HG02884 (cell line): ENCODE results near the gene BMP6.

Source experiments
- ATAC-seq: cut with Tn5 transposase; IDR thresholded peaks from one replicate; pipeline ENCODE4 v1.9.1; 2021; ENCODE audit warnings: mild to moderate bottlenecking, moderate library complexity; ENCODE audit not compliant: unreplicated experiment

BMP6 gene

DNA sequence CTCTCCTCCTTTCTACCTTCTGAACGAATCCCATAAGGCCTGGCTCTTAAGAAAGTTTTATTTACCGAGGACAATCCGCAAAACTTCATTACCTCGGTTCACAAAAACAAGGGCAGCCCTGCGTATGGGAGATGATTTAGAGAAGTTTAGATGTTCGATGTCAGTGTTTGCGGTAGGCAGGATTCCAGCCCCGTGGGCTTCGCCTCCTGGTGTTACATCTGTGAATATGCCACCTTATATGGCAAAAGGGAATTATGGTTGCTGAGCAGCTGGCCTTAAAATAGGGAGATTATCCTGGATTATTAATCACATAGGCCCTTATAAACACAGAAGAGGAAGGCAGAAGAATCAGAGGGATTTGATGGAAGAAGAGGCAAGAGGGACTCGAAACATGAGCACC is 21.1 kb downstream of the BMP6 start:
- ATAC-seq = no peak

DNA sequence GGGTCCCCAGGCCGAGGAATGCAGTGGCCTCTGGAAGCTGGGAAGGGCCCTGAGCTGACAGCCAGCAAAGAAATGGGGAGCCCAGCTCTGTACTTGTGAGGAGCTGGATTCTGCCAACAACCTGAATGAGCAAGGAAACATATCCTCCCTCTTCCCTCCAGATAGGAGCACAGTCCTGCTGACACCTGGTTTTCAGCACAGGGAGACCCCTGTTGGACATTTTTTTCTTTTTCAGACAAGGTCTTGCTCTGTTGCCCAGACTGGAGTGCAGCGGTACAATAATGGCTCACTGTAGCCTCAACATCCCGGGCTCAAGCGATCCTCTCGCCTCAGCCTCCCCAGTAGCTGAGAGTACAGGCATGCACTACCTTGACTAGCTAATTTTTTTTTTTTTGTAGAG is 21.5 kb downstream of the BMP6 start:
- ATAC-seq = no peak

DNA sequence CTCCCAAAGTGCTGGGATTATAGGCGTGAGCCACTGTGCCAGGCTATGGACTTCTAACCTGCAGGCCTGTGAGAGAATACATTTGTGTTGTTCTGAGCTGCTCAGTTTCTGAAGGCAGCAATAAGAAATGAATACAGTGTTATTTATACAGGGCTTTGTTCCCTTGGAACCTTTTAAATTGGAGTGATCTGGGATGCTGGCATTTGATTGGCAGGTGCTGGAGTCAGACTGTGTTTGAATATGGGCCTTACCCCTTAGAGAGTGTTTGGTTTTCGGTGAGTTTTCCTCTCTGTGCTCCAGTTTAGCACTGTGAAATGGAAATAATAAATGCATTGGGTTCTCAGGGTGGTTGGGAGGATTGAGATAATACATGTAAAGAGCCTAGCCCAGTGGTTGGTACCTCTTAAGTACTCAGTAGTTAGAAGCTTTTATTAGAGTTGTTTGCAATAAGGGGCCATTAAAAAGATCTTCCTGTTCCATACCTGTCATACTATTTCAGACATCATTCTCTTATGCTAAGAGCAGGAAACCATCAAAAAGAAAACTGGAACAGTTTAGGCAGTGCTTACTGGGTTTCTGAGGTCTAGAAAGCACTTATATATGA is 22.1 kb downstream of the BMP6 start:
- no peak for ATAC-seq

DNA sequence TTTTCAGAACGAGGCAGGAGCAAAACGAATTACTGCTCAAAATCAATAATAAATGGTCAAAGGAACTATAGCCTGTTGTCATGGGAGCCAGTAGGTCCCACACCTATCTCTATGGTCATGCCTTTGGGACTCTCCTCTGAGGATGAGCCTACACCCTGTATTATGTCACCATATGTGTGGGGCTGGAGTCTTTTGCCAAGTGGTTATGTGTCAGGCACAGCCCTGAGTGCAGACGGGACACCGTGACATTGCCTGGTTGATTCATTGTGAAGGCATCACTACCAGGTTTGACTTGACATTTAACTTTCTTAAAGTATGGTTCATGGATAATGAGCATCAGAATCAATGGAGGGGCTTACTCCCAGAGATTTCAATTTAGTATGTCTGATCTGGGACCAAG is 23.6 kb downstream of the BMP6 start:
- ATAC-seq = no peak

DNA sequence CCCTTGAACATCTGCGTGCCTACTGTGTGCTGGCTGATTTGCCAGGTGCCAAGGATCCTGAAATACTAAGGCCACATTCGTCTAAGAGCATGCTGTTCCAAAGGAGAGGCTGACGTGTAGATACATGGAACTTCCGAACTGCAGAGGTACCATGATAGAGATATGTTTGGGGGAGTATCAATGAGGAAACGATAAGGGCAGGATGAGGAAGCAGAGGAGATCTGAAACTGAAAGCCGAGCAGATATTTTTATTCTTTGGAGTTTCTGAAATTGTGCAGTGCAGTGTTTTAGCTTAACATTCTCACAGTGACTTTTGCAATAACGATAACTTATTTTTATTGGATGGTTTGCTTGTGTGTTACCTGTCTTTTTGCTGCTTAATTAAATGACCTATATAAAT is 24.3 kb downstream of the BMP6 start:
- ATAC-seq = no peak

DNA sequence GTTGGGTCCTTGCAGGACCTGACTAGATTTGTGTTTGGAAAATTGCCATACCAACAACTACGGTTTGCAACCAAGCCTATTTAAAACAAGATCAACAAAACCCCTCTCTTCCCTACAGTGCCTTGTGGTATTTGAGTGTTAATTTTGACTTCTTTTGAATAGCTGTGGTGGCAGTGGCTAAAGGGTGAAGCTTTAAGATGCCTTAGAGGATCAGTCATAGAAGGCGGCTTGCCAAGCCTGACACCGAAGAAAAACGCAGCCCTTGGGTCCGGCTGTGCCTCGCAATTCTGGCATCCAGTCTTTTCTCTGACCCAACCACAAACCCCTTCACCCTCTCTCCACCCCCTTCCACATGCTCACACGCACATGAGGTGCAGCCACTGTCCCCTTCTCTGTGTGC is 32.6 kb downstream of the BMP6 start:
- ATAC-seq = no peak

DNA sequence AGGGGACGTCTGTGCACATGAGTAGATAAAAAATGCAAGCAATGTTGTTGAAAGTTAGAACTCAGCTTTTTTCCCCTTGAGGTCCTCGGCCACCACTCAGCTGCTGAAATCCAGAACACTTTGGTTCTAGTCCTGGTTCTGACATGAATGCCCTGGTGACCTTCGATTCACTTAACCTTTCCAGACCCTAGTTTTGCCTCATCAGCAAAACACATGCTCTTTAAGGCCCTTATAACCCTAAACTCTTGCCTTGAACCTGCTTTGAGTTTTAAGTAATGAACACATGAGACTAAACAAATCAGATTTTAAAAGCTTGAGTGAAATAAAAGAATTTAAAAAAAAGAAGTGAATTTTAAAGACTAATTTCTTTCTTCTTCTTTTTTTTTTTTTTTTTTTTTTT is 33.4 kb downstream of the BMP6 start:
- no peak for ATAC-seq

DNA sequence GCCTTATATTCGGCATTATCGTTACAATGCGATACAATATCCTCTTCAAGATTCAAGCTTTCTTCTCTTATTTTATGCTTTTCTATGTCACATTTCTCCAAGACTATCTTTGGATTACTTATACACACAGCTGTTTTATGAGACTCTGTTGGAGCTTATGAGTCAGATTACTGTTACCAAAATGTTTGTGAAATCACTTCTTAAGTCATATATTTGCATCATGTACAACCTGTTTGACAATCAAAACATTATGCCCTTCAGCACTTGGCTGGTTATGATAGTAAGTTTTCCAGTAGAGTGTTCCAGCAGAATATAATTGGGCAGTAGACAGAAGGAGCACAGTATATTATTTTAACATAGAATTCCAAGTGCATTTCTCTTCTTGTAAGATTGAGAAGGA is 35.2 kb downstream of the BMP6 start:
- no peak for ATAC-seq

DNA sequence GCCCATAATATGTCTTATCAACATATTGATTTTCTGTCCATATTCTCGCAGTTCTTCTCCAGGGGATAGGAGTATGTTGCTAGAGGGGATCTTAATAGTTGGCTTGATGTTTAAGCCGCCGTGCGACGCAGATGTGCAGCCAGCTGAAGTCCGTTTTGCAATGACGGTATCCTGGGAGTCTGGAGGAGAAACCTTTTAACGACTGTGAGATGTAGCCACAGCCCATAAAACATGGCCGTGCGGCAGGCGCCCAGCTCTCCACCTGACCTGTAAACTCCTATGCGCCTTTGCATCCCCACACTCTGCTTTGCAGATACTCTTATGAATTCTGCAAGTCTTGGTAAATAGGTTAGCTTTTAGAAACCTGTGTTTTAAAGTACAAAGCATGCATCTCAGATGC is 36.9 kb downstream of the BMP6 start:
- no peak for ATAC-seq

DNA sequence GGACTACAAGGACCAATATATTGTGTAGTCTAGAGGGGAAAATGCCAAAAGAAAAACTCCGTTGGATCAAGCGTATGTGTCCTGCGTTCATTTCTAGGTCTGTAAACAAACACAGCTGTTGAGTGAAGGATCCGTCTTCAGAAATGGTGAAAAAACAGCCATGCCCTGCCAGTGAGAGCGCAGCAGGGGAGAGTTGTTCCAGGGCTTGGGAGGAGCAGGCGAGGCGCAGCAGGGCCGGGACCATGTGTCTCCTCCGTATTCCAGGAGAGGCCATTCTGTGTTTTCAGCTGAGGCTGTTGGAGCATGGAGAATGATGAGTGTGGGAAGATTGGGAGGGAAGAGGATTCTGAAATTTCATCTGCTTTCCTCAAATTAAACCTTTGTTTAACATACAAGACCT is 38.0 kb downstream of the BMP6 start:
- ATAC-seq = no peak

DNA sequence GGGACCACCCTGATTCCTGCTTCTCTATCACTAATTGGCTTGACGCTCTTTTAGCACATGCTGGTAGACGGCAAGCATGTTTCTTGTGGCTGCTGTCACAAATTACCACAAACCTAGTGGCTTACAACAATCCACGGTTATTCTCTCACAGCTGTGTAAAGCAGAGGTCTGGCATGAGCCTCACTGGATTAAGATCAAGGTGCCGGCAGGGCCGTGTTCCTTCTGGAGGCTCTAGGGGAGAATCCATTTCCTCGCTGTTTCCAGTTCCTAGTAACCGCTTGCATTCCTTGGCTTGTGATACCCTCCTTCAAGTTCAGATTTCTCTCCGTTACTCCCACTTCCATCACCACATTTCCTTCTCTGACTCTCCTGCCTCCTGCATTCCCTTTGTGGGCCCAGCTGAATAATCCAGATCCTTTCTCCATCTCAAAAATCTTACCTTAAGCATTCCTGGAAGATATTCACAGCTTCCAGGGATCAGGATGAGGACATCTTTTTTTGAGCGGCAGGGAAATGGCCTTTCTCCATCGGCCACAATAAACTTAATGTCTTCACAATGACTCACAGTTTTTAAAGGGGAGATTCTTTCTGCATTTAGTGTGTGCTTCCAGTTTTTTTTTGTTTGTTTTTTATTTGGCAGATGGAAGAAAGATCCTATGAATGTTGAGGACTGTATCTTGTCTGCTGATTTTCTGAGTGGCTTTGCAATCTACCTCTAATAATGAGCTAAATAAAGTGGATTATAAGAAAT is 39.9 kb downstream of the BMP6 start:
- ATAC-seq = no peak

DNA sequence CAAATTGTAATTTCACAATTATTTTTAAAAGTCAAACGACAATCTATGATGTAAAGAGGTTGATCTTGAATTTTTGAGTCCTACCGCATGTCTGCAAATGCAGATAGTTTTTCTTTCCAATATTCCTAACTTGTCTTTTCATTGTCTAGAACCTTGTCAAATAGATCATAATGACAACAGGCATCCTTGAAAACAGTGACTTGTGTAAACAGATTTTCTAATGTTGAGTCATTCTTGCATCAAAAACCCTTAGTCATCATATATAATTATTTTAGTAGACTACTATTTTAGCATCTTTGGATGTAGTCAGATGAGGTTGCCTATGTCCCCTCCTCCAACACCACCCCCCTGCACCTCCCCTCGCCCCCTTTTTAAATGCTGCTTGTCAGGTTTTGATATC is 43.8 kb downstream of the BMP6 start:
- ATAC-seq = no peak

DNA sequence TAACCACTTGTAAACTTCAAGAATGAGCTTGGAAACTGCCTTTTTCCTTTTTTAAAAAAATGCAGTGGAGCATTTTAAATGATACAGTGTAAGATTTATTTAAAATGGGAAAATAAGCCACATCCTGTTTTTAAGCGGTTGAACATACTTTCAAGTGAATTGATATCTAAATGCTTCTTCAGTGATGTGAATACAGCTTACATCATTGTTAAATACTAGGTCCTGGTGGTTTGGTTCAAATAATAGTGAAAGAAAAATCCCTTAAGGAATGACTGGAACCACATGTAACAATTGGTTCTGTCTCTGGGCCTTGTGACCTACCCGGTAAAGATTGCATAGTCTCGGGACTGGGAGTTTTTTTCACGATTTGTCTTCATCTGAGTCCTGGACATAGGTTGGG is 44.2 kb downstream of the BMP6 start:
- no peak for ATAC-seq

DNA sequence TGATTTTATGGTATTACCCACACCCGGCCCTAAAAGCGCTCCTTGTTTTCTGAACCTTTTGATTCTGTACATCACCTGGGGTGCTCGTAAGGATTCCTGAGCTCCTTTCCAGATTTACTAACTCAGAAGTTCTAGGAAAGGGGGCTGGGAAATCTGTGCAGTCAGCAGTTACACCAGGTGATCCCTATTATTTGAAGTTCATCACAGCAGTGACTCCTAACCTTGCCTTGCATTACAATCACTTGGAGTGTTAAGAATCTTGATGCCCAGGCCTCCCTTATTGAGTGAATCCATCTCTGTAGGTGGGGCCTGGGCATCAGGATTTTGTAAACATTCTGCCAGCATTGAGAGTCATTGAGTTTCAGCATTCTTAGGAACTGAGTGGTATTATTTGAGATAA is 44.7 kb downstream of the BMP6 start:
- ATAC-seq = no peak

DNA sequence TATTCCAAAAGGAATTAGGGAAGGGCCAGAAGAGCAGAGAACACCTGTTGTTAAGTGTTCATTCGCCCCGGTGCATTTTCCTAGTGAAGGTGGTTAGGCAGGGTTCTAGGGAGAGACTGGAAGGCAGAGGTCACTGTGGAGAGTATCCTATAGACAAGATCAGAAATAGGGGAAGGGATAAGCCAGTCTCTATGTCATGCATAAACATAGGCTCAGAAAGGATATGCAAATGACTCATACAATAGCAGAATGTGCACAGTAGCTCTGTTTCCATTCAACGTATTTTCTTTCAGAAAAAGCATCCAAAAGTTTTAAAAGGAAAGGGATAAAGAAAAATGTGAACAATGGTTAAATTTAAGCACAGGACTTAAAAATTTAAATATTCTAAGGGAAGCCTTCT is 47.4 kb downstream of the BMP6 start:
- no peak for ATAC-seq

DNA sequence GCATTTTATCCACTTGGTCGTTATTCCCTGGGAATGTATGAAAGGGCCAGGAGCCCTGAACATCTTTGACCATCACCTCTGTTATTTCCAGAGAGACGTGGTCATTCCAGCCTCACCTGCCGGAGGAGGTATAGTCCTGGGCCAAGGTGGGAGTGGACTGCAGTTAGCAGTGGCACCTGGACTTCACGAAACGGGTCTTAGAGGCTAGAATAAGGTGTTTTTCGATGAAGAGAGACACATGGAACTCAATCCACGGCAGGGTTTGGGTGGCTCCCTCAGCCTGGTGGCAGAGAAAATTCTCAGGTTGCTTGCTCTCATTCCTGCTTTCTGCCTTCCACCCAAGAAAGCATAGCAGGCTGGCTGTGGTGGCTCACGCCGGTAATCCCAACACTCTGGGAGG is 48.0 kb downstream of the BMP6 start:
- no peak for ATAC-seq

DNA sequence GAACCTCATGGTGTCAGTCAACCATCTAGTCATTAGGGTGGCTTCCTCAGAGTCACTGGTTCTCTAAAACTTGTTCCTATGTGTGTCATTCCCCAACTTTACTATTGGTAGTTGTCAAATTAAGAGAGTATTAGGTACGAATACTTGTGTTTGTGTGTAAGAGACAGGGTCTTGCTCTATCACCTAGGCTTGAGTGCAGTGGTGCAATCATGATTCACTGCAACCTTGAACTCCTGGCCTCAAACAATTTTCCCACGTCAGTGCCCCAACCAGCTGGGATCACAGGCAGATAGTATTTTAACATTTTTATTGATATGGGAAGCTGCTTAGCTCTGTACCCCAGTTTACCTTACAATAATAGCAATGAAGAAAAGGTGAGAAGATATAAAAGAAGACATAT is 50.6 kb downstream of the BMP6 start:
- ATAC-seq = no peak

DNA sequence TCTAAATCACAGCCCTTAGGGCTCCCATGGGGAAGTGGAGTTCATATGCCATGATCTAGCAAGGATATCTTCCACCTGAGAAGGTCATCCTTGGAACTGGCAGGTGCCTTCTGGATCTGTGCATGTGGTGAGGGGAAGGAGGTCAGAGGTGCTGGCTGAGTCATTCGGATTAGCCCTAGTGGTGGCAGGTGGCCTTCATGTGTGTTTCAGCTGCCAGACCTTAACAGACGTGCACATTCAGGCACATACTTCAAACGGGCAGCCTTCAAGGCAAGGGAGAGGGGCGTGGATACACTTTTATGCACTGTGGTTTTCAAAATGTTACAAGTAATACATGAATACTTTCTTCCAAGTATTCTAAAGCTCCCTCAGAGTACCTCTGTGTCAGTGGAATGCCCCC is 51.2 kb downstream of the BMP6 start:
- ATAC-seq = no peak

DNA sequence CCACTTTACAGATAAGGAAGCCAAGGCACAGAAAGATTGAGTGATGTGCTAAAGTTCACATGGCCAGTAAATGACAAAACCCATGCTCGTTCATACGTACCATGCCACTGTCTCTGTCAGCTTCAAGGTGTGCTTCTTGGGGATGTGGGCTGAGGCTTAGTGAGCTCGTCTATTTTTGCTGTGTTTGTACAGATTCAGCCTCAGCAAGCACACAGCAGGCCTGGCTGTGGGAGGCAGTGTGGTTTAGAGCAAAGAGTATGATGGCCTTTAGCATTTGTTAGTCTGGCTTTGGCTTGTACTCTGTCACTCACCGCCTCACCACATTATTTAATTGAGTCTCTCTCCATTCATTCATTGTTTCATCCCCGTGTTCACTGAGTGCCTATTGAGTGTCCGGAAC is 55.3 kb downstream of the BMP6 start:
- ATAC-seq = no peak

DNA sequence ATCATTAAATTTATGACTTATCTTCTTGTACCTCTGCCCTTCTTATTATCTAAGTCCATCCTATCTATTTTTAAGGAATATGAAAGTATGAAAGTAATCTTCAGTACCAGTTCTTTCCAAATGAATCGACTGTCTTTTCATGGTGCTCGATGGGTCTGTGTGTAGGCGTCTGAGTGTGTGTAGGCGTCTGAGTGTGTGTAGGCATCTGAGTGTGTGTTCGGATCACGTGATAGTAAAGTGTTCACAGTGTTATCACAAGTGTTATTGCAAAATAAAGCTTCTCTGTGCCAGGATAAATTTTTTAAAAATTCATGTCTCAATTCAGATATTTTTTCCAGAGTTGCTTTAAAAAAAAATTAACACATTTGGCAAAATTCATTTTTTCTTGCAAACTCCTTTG is 58.3 kb downstream of the BMP6 start:
- no peak for ATAC-seq

DNA sequence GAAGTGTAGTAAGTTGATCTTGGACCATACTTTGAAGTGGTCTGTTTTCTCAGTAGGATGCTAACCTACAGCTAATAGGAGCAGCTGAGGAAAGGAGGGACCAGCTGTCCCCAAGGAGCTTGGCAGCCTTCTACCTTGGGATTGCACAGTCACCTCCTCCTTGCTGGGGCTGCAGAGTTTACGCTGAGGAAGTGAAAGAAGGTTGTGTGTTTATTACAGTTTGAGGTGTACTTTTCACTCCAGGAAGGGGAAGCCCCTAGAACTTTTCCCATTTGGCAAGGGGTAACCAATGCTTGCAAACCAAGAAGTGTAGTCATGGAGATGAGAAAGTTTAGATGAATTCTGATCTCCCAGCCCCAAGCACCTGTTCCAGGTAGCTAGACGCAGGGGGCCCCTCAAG is 58.8 kb downstream of the BMP6 start:
- peak; percentile 76 for ATAC-seq

DNA sequence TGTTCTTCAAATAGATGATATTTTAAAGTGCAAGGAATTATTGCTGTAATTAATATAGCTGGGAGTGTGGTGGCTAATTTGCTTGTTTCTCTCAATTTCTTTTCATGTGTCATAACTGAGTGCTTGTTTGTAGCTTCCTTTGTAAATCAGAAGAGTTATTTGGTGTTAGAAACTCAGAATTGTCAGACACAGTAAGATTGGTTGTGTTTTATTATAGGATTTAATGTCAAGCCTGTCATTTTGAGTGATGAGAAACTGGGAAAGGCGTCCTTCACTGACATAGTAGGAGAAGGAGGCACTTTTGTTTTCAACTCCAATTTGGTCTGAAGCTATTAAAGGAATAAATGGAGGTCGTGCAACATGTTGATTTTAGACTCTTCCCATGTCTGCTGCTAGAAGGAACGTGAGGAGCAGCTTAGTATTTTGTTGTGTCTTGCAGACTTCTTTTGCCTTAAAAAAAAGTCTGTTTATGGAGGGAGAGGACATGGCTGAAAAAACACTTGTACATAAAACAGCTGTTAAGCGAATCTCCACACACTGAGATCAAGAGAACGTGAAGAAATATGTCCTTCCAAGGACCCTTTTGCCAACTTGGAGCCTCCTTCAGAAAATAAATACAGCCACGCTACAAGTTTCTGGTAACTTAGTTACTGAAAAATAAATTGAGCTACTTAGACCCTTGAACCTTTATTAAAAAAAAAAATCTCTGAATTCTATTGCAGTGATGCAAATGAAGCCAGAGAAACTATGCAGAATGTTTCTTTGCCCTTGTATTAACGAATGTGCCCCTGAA is 59.5 kb downstream of the BMP6 start:
- no peak for ATAC-seq
